H9 (cell line): Measurements from ENCODE around the gene KCNV2. TPM values are rescaled to one million over a fixed set of nuclear protein-coding genes. Genes with fewer than 3 reads are reported as not detected.

ENCODE experiments used
- DNase-seq: peaks from one replicate; pipeline ENCODE4 v3.0.0-alpha.2; 2017
- H2AFZ ChIP-seq: one replicate; pipeline ENCODE4 v1.6.1; 2013; ENCODE audit warnings: mild to moderate bottlenecking, low read length, control low read depth, moderate library complexity
- H2AK5ac ChIP-seq: 2 replicates; pipeline ENCODE4 v1.6.1; 2013; ENCODE audit warnings: low read length, control low read depth, mixed read lengths; ENCODE audit not compliant: insufficient read length
- H2BK120ac ChIP-seq: one replicate; pipeline ENCODE4 v1.6.1; 2013; ENCODE audit warnings: low read depth, mild to moderate bottlenecking, low read length, control low read depth, inconsistent platforms; ENCODE audit not compliant: poor library complexity, severe bottlenecking
- H2BK12ac ChIP-seq: 2 replicates; pipeline ENCODE4 v1.6.1; 2013; ENCODE audit warnings: low read length, control low read depth, mixed read lengths, low read depth; ENCODE audit not compliant: insufficient read length
- H2BK15ac ChIP-seq: 2 replicates; pipeline ENCODE4 v1.6.1; 2013; ENCODE audit warnings: low read depth, low read length, control low read depth
- H2BK20ac ChIP-seq: one replicate; pipeline ENCODE4 v1.6.1; 2013; ENCODE audit warnings: low read depth, mild to moderate bottlenecking, low read length, control low read depth, inconsistent platforms; ENCODE audit not compliant: poor library complexity, severe bottlenecking
- H2BK5ac ChIP-seq: 2 replicates; pipeline ENCODE4 v1.6.1; 2013; ENCODE audit warnings: low read length, control low read depth, mixed read lengths; ENCODE audit not compliant: insufficient read length
- H3K14ac ChIP-seq: 2 replicates; pipeline ENCODE4 v1.6.1; 2013; ENCODE audit warnings: low read length, control low read depth; ENCODE audit not compliant: insufficient read depth
- H3K18ac ChIP-seq: 2 replicates; pipeline ENCODE4 v1.6.1; 2013; ENCODE audit warnings: low read depth, mild to moderate bottlenecking, mixed read lengths, low read length, control low read depth; ENCODE audit not compliant: insufficient read length
- H3K23ac ChIP-seq: 2 replicates; pipeline ENCODE4 v1.6.1; 2013; ENCODE audit warnings: low read length, control low read depth, mixed read lengths, low read depth; ENCODE audit not compliant: insufficient read length
- H3K23me2 ChIP-seq: 2 replicates; pipeline ENCODE4 v1.6.1; 2013; ENCODE audit warnings: low read depth, mild to moderate bottlenecking, mixed read lengths, low read length, control low read depth; ENCODE audit not compliant: insufficient read length, poor library complexity, severe bottlenecking
- H3K27ac ChIP-seq: 2 replicates; pipeline ENCODE4 v1.5.1; 2013; ENCODE audit warnings: low read length, control low read depth, mixed read lengths, low read depth; ENCODE audit not compliant: insufficient read length
- H3K27me3 ChIP-seq: 2 replicates; pipeline ENCODE4 v1.6.1; 2013; ENCODE audit warnings: low read length, control low read depth, inconsistent platforms; ENCODE audit not compliant: insufficient read depth
- H3K4ac ChIP-seq: 2 replicates; pipeline ENCODE4 v1.6.1; 2013; ENCODE audit warnings: low read depth, mild to moderate bottlenecking, control low read depth, inconsistent platforms, low read length, moderate library complexity
- H3K4me1 ChIP-seq: 2 replicates; pipeline ENCODE4 v1.6.1; 2013; ENCODE audit warnings: low read length, control low read depth, inconsistent platforms; ENCODE audit not compliant: insufficient read depth
- H3K4me2 ChIP-seq: 2 replicates; pipeline ENCODE4 v1.6.1; 2013; ENCODE audit warnings: low read length, control low read depth, mixed read lengths; ENCODE audit not compliant: insufficient read length, insufficient read depth
- H3K56ac ChIP-seq: 2 replicates; pipeline ENCODE4 v1.6.1; 2013; ENCODE audit warnings: low read depth, mild to moderate bottlenecking, mixed read lengths, low read length, control low read depth; ENCODE audit not compliant: insufficient read length
- H3K79me1 ChIP-seq: 2 replicates; pipeline ENCODE4 v1.6.1; 2013; ENCODE audit warnings: low read depth, mild to moderate bottlenecking, moderate library complexity, low read length, control low read depth, inconsistent platforms; ENCODE audit not compliant: insufficient read depth, poor library complexity, severe bottlenecking
- H3K79me2 ChIP-seq: 2 replicates; pipeline ENCODE4 v1.6.1; 2013; ENCODE audit warnings: low read length, control low read depth, inconsistent platforms; ENCODE audit not compliant: insufficient read depth
- H3K9ac ChIP-seq: 2 replicates; pipeline ENCODE4 v1.6.1; 2013; ENCODE audit warnings: low read length, control low read depth, mixed read lengths; ENCODE audit not compliant: insufficient read length; ENCODE audit errors: extremely low read depth
- H3K9me3 ChIP-seq: one replicate; pipeline ENCODE4 v1.6.1; 2013; ENCODE audit warnings: low read depth, low read length, inconsistent platforms; ENCODE audit not compliant: control insufficient read depth
- H3T11ph ChIP-seq: one replicate; pipeline ENCODE4 v1.6.1; 2013; ENCODE audit warnings: mild to moderate bottlenecking, low read length, control low read depth, inconsistent platforms
- H4K20me1 ChIP-seq: one replicate; pipeline ENCODE4 v1.6.1; 2013; ENCODE audit not compliant: control insufficient read depth, insufficient read length, insufficient read depth
- H4K5ac ChIP-seq: 2 replicates; pipeline ENCODE4 v1.6.1; 2013; ENCODE audit warnings: low read depth, mild to moderate bottlenecking, mixed read lengths, low read length, control low read depth; ENCODE audit not compliant: insufficient read length
- H4K8ac ChIP-seq: replicated peaks from 2 replicates; pipeline ENCODE4 v1.6.1; 2013; ENCODE audit warnings: low read length, control low read depth, mixed read lengths, low read depth; ENCODE audit not compliant: insufficient read length
- H4K91ac ChIP-seq: 2 replicates; pipeline ENCODE4 v1.6.1; 2013; ENCODE audit warnings: low read depth, mild to moderate bottlenecking, moderate library complexity, mixed read lengths, low read length, control low read depth; ENCODE audit not compliant: insufficient read length
- H3K27ac Mint-ChIP-seq, 3 experiments: 2 replicates in 2 of 3; 3 replicates in 1 of 3; pipeline ENCODE4 v1.8.0; 2020 to 2021; ENCODE audit warnings: mixed read lengths in 3 of 3, mild to moderate bottlenecking in 1 of 3, moderate library complexity in 1 of 3
- H3K27me3 Mint-ChIP-seq: 2 replicates; pipeline ENCODE4 v1.8.0; 2021; ENCODE audit warnings: low read depth, mild to moderate bottlenecking, moderate library complexity, mixed read lengths
- H3K36me3 Mint-ChIP-seq, 3 experiments: 2 replicates in 2 of 3; 3 replicates in 1 of 3; pipeline ENCODE4 v1.8.0; 2020 to 2021; ENCODE audit warnings: low read depth in 3 of 3, mixed read lengths in 3 of 3; ENCODE audit not compliant: insufficient read depth in 1 of 3
- H3K4me1 Mint-ChIP-seq, 2 experiments: 2 replicates each; pipeline ENCODE4 v1.8.0; 2020; ENCODE audit warnings: mixed read lengths in 2 of 2
- H3K4me3 Mint-ChIP-seq, 2 experiments: 2 replicates in 1 of 2; 3 replicates in 1 of 2; pipeline ENCODE4 v1.8.0; 2020 to 2021; ENCODE audit warnings: mild to moderate bottlenecking in 2 of 2, mixed read lengths in 2 of 2, moderate library complexity in 1 of 2
- H3K9me3 Mint-ChIP-seq, 2 experiments: 2 replicates in 1 of 2; 3 replicates in 1 of 2; pipeline ENCODE4 v1.8.0; 2020; ENCODE audit warnings: mild to moderate bottlenecking in 2 of 2, mixed read lengths in 2 of 2, moderate library complexity in 1 of 2
- WGBS: extraction: QIAGEN DNeasy Blood & Tissue Kit; methylation state at CpG from one replicate; pipeline ENCODE4 v1.1.7; 2013; ENCODE audit warnings: missing lambda C conversion rate, low lambda C conversion rate, mixed read lengths; ENCODE audit not compliant: insufficient read length; ENCODE audit errors: extremely low coverage; 5-methylcytosine and 5-hydroxymethylcytosine counted together
- total RNA-seq: library from RNA; stranded (reverse); gene quantifications from 2 replicates; pipeline ENCODE4 v1.2.1, GENCODE V29; 2021
- TF ChIP-seq, protein P1 (sequence below): fragments of 200-600 bp; sonication (generic); conservative IDR thresholded peaks from 3 replicates; pipeline ENCODE4 v1.8.0; 2021; ENCODE audit warnings: antibody characterized with exemption, mild to moderate bottlenecking

The KCNV2 gene
- total RNA-seq, 1 experiment from 2014 or later, result not detected

DNA sequence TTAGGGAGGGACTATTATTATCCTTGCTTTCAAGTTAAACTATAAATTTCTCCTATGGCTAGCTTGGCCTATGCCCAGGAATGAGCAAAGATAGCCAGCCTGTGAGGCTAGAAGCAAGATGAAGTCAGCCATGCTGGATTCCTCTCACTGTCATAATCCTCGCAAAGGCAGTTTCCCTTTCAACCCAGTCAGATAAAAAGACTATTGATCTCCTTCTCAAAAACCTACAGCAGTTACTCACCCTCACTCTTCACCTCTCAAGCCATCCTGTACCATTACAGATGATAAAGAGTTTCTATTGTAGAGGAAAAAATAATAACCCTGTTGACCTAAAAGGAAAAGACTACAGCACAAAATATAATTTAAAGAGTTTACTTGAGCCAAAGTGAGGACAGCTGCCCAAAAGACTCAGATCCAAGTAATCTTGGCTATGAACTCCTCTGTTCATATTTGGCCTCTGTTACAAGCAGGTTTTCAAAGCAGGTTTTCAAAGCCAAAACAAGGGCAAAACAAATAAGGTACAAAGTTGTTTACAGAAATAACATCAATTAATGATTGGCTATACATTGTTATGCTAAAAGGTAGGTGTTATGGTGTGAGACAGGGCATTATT, 41.7 kb downstream of the KCNV2 start:
- Histone ChIP-seq H2BK20ac (no peak overlapping the region), H2BK15ac (no peak overlapping the region), H3K23me2 (no peaks in the 10 kb centered on the region), H3K4me1 (peaks cover 5% of the 10 kb centered on the region; the same call in 1 of the 2 replicates), H3K4ac (no peak overlapping the region), H2BK120ac (no peak overlapping the region), H3K4me2 (no peak overlapping the region), H3T11ph (no peak overlapping the region), H2AFZ (no peak overlapping the region), H3K18ac (no peak overlapping the region), H3K79me1 (no peaks in the 10 kb centered on the region), H4K91ac (no peak overlapping the region), H2AK5ac (no peak overlapping the region), H3K27me3 (no peaks in the 10 kb centered on the region), H2BK12ac (no peak overlapping the region), H4K5ac (no peak overlapping the region), H3K9ac (no peak overlapping the region), H4K8ac (no peak overlapping the region), H3K9me3 (no peaks in the 10 kb centered on the region), H3K56ac (no peak overlapping the region), H4K20me1 (no peaks in the 10 kb centered on the region), H3K79me2 (no peaks in the 10 kb centered on the region), H3K14ac (no peak overlapping the region), H3K23ac (no peak overlapping the region), H2BK5ac (no peak overlapping the region), H3K27ac (no peak overlapping the region)
- Mint-ChIP-seq H3K27ac (peak overlapping the region; percentile 50 to 91 (median 53); a peak in 4 of 7 replicates), H3K4me1 (peaks cover 55 to 61% of the 10 kb centered on the region in 2 experiments), H3K9me3 (no peaks in the 10 kb centered on the region; a peak in 1 of 5 replicates), H3K4me3 (no peak overlapping the region), H3K36me3 (peaks cover 17 to 28% (median 22%) of the 10 kb centered on the region in 3 experiments; a peak in 6 of 7 replicates), H3K27me3 (no peaks in the 10 kb centered on the region)
- TF ChIP-seq, protein P1, sequence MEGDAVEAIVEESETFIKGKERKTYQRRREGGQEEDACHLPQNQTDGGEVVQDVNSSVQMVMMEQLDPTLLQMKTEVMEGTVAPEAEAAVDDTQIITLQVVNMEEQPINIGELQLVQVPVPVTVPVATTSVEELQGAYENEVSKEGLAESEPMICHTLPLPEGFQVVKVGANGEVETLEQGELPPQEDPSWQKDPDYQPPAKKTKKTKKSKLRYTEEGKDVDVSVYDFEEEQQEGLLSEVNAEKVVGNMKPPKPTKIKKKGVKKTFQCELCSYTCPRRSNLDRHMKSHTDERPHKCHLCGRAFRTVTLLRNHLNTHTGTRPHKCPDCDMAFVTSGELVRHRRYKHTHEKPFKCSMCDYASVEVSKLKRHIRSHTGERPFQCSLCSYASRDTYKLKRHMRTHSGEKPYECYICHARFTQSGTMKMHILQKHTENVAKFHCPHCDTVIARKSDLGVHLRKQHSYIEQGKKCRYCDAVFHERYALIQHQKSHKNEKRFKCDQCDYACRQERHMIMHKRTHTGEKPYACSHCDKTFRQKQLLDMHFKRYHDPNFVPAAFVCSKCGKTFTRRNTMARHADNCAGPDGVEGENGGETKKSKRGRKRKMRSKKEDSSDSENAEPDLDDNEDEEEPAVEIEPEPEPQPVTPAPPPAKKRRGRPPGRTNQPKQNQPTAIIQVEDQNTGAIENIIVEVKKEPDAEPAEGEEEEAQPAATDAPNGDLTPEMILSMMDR, result no peak
- no CpG with 5 or more reads among the region's 1 CpG for WGBS
- no peak for DNase-seq
